Karpas-422 (cell line): Measurements from ENCODE around the gene SERF2. TPM values are rescaled to one million over a fixed set of nuclear protein-coding genes. Genes with fewer than 3 reads are reported as not detected.

Experiments used
- DNase-seq: peaks from one replicate; pipeline ENCODE4 v3.0.0-alpha.2; 2015
- H2AFZ ChIP-seq: fragments of 200-600 bp; sonication (generic); 2 replicates; pipeline ENCODE4 v1.6.1; 2014; ENCODE audit warnings: antibody characterized with exemption, low read length, mixed read lengths
- H3K27ac ChIP-seq: fragments of 200-600 bp; sonication (generic); 2 replicates; pipeline ENCODE4 v1.5.1; 2014; ENCODE audit warnings: mild to moderate bottlenecking, low read length, moderate library complexity
- H3K27me3 ChIP-seq: fragments of 200-600 bp; sonication (generic); 2 replicates; pipeline ENCODE4 v1.6.1; 2014; ENCODE audit warnings: low read length, mixed read lengths
- H3K36me3 ChIP-seq: fragments of 200-600 bp; sonication (generic); 2 replicates; pipeline ENCODE4 v1.6.1; 2014; ENCODE audit warnings: low read length, mixed read lengths; ENCODE audit not compliant: insufficient read depth
- H3K4me1 ChIP-seq: fragments of 200-600 bp; sonication (generic); 2 replicates; pipeline ENCODE4 v1.6.1; 2014; ENCODE audit warnings: mild to moderate bottlenecking, low read length, mixed read lengths
- H3K4me2 ChIP-seq: fragments of 200-600 bp; sonication (generic); 2 replicates; pipeline ENCODE4 v1.6.1; 2014; ENCODE audit warnings: low read length, low read depth, mild to moderate bottlenecking; ENCODE audit not compliant: poor library complexity, severe bottlenecking
- H3K4me3 ChIP-seq: fragments of 200-600 bp; sonication (generic); 2 replicates; pipeline ENCODE4 v1.5.1; 2014; ENCODE audit warnings: mild to moderate bottlenecking, antibody characterized with exemption, low read length, mixed read lengths
- H3K79me2 ChIP-seq: fragments of 200-600 bp; sonication (generic); 2 replicates; pipeline ENCODE4 v1.6.1; 2014; ENCODE audit warnings: mild to moderate bottlenecking, low read length, mixed read lengths
- H3K9ac ChIP-seq: fragments of 200-600 bp; sonication (generic); 2 replicates; pipeline ENCODE4 v1.6.0; 2014; ENCODE audit warnings: low read length
- H3K9me2 ChIP-seq: fragments of 200-600 bp; sonication (generic), shearing (Covaris generic); replicated peaks from 2 replicates; pipeline ENCODE4 v1.6.0; 2014; ENCODE audit warnings: mild to moderate bottlenecking, low read length, moderate library complexity; ENCODE audit not compliant: insufficient read depth
- H3K9me3 ChIP-seq: fragments of 300-700, 200-600 bp; sonication (generic); 2 replicates; pipeline ENCODE4 v1.6.1; 2014; ENCODE audit warnings: low read length, mixed read lengths
- H4K20me1 ChIP-seq: fragments of 200-600 bp; sonication (generic); 2 replicates; pipeline ENCODE4 v1.6.1; 2014; ENCODE audit warnings: mild to moderate bottlenecking, antibody characterized with exemption, low read length, low read depth; ENCODE audit not compliant: insufficient read depth
- total RNA-seq: library from RNA; depleted of rRNA; stranded (reverse); fragments of >200 nt; shearing (Covaris generic); gene quantifications from 2 replicates; pipeline ENCODE4 v1.2.3, GENCODE V29; 2014; ENCODE audit warnings: low replicate concordance

The SERF2 gene
- total RNA-seq, 1 experiment from 2014 or later = 882 TPM

DNA sequence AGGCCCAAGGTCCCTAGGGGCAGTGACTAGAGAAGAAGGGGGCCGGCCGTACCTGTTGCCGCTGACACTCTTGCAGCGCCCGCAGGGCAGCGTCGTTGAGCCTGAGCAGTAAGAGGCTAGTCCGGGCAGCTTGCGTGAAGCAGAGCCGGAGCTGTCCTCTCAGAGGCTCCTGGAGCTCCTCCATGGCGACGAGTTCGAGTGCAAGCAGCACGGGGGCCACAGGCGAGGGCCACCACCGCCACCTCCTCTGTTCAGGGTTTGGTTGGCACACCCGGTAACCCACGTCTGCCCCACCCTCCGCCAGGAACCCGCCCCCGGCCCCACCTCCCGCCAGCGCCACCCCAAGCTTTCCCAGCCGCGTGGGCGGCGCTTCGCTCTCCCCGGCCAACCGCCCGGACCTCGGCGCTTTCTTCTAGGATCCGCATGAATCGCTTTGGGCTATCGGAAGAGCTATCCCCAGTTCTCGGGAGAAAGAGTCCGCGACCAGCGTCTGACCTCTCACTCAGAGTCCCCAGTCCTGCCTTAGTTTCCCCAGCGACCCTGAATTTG, 15.3 kb upstream of the SERF2 start, which contains the start of gene ELL3:
Gene ELL3, minus strand, starts transcription at position 249 of the 549 bp plus-strand sequence. Its CDS starts 65 bp downstream, at position 184.
- H3K27ac ChIP-seq = peak within 1 kb of the TSS; percentile 99
- H3K9ac ChIP-seq = peak within 1 kb of the TSS; percentile 100
- H3K36me3 ChIP-seq = peaks cover 35% of the 10 kb centered on the region
- no peak within 1 kb of the TSS; the same call in 1 of the 2 replicates for H2AFZ ChIP-seq
- H3K9me3 ChIP-seq = no peaks in the 10 kb centered on the region
- peak within 1 kb of the TSS; percentile 95 for H3K4me2 ChIP-seq
- H3K4me1 ChIP-seq = peaks cover 64% of the 10 kb centered on the region
- peak; percentile 96 for DNase-seq
- peaks cover 26% of the 10 kb centered on the region for H3K79me2 ChIP-seq
- H4K20me1 ChIP-seq = peaks cover 25% of the 10 kb centered on the region
- peak within 1 kb of the TSS; percentile 96 for H3K4me3 ChIP-seq
- no peaks in the 10 kb centered on the region for H3K27me3 ChIP-seq
- no peaks in the 10 kb centered on the region for H3K9me2 ChIP-seq

GRCh38 chr15:43777267-43777914, 14.7 kb upstream of the SERF2 start:
- Histone ChIP-seq H3K27me3 (no peaks in the 10 kb centered on the region), H3K4me3 (peak overlapping the region; percentile 96), H3K9ac (peak overlapping the region; percentile 100), H3K9me3 (no peaks in the 10 kb centered on the region), H3K79me2 (peaks cover 26% of the 10 kb centered on the region), H3K4me1 (peaks cover 64% of the 10 kb centered on the region), H3K4me2 (peak overlapping the region; percentile 95), H3K36me3 (peaks cover 29% of the 10 kb centered on the region), H3K27ac (peak overlapping the region; percentile 99), H3K9me2 (no peaks in the 10 kb centered on the region), H4K20me1 (peaks cover 20% of the 10 kb centered on the region), H2AFZ (no peak overlapping the region; the same call in 1 of the 2 replicates)
- DNase-seq = peak; percentile 97

DNA sequence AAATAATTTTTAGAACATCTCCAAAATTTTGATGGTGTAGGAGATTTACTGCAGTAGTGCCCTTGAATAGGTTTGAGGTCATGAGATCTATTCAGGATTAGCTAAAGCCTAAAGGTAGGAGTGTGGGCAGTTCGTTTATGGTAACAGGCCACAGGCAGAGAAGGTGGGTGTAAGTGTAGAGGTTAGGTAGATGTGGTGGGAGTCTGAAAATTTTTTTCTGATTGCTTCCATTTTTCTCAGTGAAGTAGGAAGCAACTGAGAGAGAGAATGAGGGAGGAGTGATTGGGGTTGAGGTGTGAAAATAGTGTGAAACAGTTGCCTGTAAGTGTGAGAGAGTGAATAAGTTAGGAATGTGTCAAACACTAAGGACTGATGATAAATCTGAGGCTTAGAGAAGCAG, 13.1 kb upstream of the SERF2 start:
- peaks cover 17% of the 10 kb centered on the region for H4K20me1 ChIP-seq
- no peak overlapping the region for H2AFZ ChIP-seq
- no peak for DNase-seq
- H3K4me1 ChIP-seq = peaks cover 50% of the 10 kb centered on the region
- no peak overlapping the region for H3K9ac ChIP-seq
- no peak overlapping the region for H3K4me3 ChIP-seq
- peaks cover 18% of the 10 kb centered on the region for H3K36me3 ChIP-seq
- no peaks in the 10 kb centered on the region for H3K9me3 ChIP-seq
- H3K9me2 ChIP-seq = no peaks in the 10 kb centered on the region
- H3K27me3 ChIP-seq = no peaks in the 10 kb centered on the region
- no peak overlapping the region for H3K4me2 ChIP-seq
- H3K79me2 ChIP-seq = peaks cover 26% of the 10 kb centered on the region
- peak overlapping the region; percentile 48; the same call in 1 of the 2 replicates for H3K27ac ChIP-seq

GRCh38 chr15:43789409-43789808, 2.7 kb upstream of the SERF2 start:
- Histone ChIP-seq H3K9me3 (no peaks in the 10 kb centered on the region), H2AFZ (no peak overlapping the region), H4K20me1 (peaks cover 20% of the 10 kb centered on the region; the same call in 1 of the 2 replicates), H3K27ac (peak overlapping the region; percentile 98), H3K9me2 (no peaks in the 10 kb centered on the region), H3K27me3 (no peaks in the 10 kb centered on the region), H3K79me2 (peaks cover 22% of the 10 kb centered on the region), H3K36me3 (peaks cover 23% of the 10 kb centered on the region), H3K4me3 (no peak overlapping the region), H3K4me1 (peaks cover 54% of the 10 kb centered on the region), H3K9ac (peak overlapping the region; percentile 68), H3K4me2 (peak overlapping the region; percentile 65)
- peak; percentile 94 for DNase-seq

- H3K9me2 ChIP-seq = no peaks in the 10 kb centered on the region
- peak overlapping the region; percentile 89 for H3K4me2 ChIP-seq
- peak overlapping the region; percentile 98 for H3K4me3 ChIP-seq
- peaks cover 26% of the 10 kb centered on the region for H3K36me3 ChIP-seq
- peak; percentile 63 for DNase-seq
- H2AFZ ChIP-seq = no peak overlapping the region
- no peaks in the 10 kb centered on the region for H3K27me3 ChIP-seq
- peaks cover 24% of the 10 kb centered on the region; the same call in 1 of the 2 replicates for H4K20me1 ChIP-seq
- peaks cover 74% of the 10 kb centered on the region for H3K4me1 ChIP-seq
- peak overlapping the region; percentile 98 for H3K9ac ChIP-seq
- H3K27ac ChIP-seq = peak overlapping the region; percentile 95
- H3K9me3 ChIP-seq = no peaks in the 10 kb centered on the region
- H3K79me2 ChIP-seq = peaks cover 22% of the 10 kb centered on the region
Observed at GRCh38 chr15:43792761-43793476, 799 bp downstream of the SERF2 start.

DNA sequence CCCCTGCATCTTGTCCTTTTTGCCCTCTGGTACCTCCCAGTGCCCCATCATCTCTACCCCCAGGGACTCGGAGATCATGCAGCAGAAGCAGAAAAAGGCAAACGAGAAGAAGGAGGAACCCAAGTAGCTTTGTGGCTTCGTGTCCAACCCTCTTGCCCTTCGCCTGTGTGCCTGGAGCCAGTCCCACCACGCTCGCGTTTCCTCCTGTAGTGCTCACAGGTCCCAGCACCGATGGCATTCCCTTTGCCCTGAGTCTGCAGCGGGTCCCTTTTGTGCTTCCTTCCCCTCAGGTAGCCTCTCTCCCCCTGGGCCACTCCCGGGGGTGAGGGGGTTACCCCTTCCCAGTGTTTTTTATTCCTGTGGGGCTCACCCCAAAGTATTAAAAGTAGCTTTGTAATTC, 1.5 kb downstream of the SERF2 start:
- no peak for DNase-seq
- H3K79me2 ChIP-seq = peaks cover 22% of the 10 kb centered on the region
- H3K4me3 ChIP-seq = peak overlapping the region; percentile 98
- peak overlapping the region; percentile 89 for H3K4me2 ChIP-seq
- H3K9me3 ChIP-seq = no peaks in the 10 kb centered on the region
- peaks cover 74% of the 10 kb centered on the region for H3K4me1 ChIP-seq
- no peaks in the 10 kb centered on the region for H3K9me2 ChIP-seq
- no peaks in the 10 kb centered on the region for H3K27me3 ChIP-seq
- H3K27ac ChIP-seq = peak overlapping the region; percentile 95
- peaks cover 26% of the 10 kb centered on the region for H3K36me3 ChIP-seq
- H2AFZ ChIP-seq = no peak overlapping the region
- peak overlapping the region; percentile 98 for H3K9ac ChIP-seq
- H4K20me1 ChIP-seq = peaks cover 24% of the 10 kb centered on the region; the same call in 1 of the 2 replicates

- Histone ChIP-seq H3K9ac (peak overlapping the region; percentile 24; the same call in 1 of the 2 replicates), H3K36me3 (peaks cover 26% of the 10 kb centered on the region), H3K4me2 (peak overlapping the region; percentile 89), H3K9me2 (no peaks in the 10 kb centered on the region), H2AFZ (no peak overlapping the region), H3K4me3 (no peak overlapping the region; the same call in 1 of the 2 replicates), H3K79me2 (peaks cover 22% of the 10 kb centered on the region), H3K9me3 (no peaks in the 10 kb centered on the region), H4K20me1 (peaks cover 24% of the 10 kb centered on the region; the same call in 1 of the 2 replicates), H3K27ac (peak overlapping the region; percentile 95), H3K27me3 (no peaks in the 10 kb centered on the region), H3K4me1 (peaks cover 74% of the 10 kb centered on the region)
- DNase-seq = no peak
Observed at GRCh38 chr15:43794269-43795037, 2.3 kb downstream of the SERF2 start.
